ENCODE results near the gene FADS2.

The FADS2 gene

DNA sequence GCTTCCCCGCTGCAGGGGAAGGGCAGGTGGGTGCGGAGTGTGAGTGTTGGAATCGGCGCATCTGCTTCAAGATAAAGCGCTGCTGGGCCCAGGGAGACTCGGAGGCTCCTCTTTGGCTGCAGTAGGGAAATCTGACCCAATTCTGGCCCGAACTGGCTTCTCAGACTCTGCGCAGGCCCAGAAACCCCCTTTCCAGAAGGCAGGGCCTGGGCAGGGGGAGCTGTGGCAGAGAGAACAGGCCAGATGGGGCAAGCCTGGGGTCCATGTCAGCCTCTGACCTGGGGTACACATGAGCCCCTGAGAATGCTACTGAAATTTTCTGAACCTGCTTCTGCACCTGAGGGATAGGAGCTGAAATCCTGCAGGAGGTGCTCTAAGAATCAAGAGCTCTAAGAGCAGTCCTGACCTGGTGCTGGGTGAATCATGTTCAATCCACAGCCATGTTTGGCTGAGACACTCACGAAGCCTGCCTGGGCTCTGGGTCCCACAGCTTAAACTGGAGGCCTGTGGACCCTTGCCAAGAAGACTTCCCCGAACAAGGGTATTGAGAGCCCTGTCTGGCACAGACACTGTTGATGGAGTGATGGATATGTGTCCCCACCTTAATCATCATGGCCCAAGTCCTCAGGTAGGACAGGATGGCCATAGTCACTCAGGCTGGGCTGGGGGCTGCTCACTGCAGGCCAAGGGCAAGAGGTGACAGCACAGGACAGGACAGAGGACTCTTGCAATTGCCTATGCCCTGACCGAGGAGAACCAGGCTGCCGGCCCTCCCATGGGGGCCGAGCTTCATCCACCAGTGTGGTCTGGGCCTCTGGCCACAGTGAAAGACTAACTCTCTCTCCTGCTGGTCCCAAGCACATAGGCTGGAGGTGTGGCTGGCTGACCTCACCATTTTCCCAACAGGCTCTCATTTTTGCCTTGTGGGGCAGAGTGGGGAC lies 82.4 kb downstream of the FADS2 start:
- Histone ChIP-seq H3K9me3 (replicated peaks; ENCODE audit: insufficient read depth, low read length) (no peaks in the 10 kb centered on the region), H2AFZ (ENCODE audit: low read length) (no peak overlapping the region), H3K4me2 (ENCODE audit: low read depth, low read length) (no peak overlapping the region), H3F3A (ENCODE audit: insufficient read depth, low read length) (no peaks in the 10 kb centered on the region), H3K79me2 (ENCODE audit: low read length) (no peaks in the 10 kb centered on the region), H3K27ac (ENCODE audit: low read length) (no peak overlapping the region), H3K36me3 (replicated peaks; ENCODE audit: insufficient read depth, low read length) (no peaks in the 10 kb centered on the region), H3K4me3 (ENCODE audit: low read length) (no peak overlapping the region), H3K27me3 (replicated peaks; ENCODE audit: insufficient read depth, low read length) (peaks cover 19% of the 10 kb centered on the region; the same call in 1 of the 2 replicates), H3K9me2 (replicated peaks; ENCODE audit: insufficient read depth, low read length) (no peaks in the 10 kb centered on the region), H3K4me1 (ENCODE audit: low read length) (peaks cover 7% of the 10 kb centered on the region), H4K20me1 (ENCODE audit: insufficient read depth, low read length) (no peaks in the 10 kb centered on the region), H3K9ac (ENCODE audit: low read length) (no peak overlapping the region)
- no peak for DNase-seq
- TF ChIP-seq CTCF (IDR thresholded peaks at IDR 0.05; ENCODE audit: low read length) (no peak), EZH2phosphoT487 (IDR thresholded peaks at IDR 0.05; ENCODE audit: low read length) (no peak)

DNA sequence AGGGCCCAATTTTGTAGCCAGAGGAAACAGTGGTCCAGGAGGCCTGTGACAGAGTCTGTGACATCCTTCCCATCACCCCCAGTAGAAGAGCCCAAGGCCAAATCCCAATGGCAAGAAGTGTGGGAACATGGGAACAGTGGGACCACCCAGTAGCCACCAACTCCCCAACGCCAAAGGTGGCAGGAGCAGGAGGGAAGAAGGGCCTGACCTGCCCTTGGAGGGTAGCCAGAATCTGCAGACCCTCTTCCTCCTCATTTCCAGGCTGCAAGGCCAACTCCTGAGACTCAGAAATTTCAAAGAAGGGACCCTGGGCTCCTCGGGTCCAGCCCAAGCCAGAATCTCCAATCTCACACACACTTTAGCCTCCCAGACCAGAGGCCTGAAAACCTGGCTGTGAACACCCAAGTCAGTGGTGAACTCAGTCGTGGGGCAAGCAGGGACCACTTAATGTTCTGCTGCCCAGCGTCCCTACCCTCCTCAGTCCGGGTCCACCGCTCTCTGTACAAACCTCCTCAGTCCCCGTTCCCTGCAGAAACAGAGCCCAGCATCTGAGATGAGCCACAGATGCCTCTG lies 83.1 kb downstream of the FADS2 start:
- no peak overlapping the region for H3K9ac ChIP-seq (ENCODE audit: low read length)
- no peak overlapping the region for H3K27ac ChIP-seq (ENCODE audit: low read length)

GRCh38 chr11:61911701-61912529 lies 83.8 kb downstream of the FADS2 start:
- Histone ChIP-seq H3K9me3 (replicated peaks; ENCODE audit: insufficient read depth, low read length) (no peaks in the 10 kb centered on the region), H2AFZ (ENCODE audit: low read length) (no peak overlapping the region), H3K9me2 (replicated peaks; ENCODE audit: insufficient read depth, low read length) (no peaks in the 10 kb centered on the region), H3K79me2 (ENCODE audit: low read length) (no peaks in the 10 kb centered on the region), H3K27ac (ENCODE audit: low read length) (no peak overlapping the region), H3K36me3 (replicated peaks; ENCODE audit: insufficient read depth, low read length) (no peaks in the 10 kb centered on the region), H3F3A (ENCODE audit: insufficient read depth, low read length) (no peaks in the 10 kb centered on the region), H3K4me3 (ENCODE audit: low read length) (no peak overlapping the region), H4K20me1 (ENCODE audit: insufficient read depth, low read length) (no peaks in the 10 kb centered on the region), H3K4me2 (ENCODE audit: low read depth, low read length) (no peak overlapping the region), H3K27me3 (replicated peaks; ENCODE audit: insufficient read depth, low read length) (peaks cover 25% of the 10 kb centered on the region), H3K9ac (ENCODE audit: low read length) (no peak overlapping the region), H3K4me1 (ENCODE audit: low read length) (peaks cover 7% of the 10 kb centered on the region)
- TF ChIP-seq EZH2phosphoT487 (IDR thresholded peaks at IDR 0.05; ENCODE audit: low read length) (no peak), CTCF (IDR thresholded peaks at IDR 0.05; ENCODE audit: low read length) (no peak), EZH2 (optimal IDR thresholded peaks at IDR 0.05; ENCODE audit: low read depth, low read length) (no peak)
- no peak for DNase-seq

More for the DNA sequence above, 83.1 kb downstream of the FADS2 start:
- H2AFZ ChIP-seq (ENCODE audit: low read length): no peak overlapping the region
- no peak overlapping the region for H3K4me2 ChIP-seq (ENCODE audit: low read depth, low read length)
- no peaks in the 10 kb centered on the region for H3K79me2 ChIP-seq (ENCODE audit: low read length)
- no peaks in the 10 kb centered on the region for H3F3A ChIP-seq (ENCODE audit: insufficient read depth, low read length)
- H3K4me3 ChIP-seq (ENCODE audit: low read length): no peak overlapping the region
- peaks cover 7% of the 10 kb centered on the region for H3K4me1 ChIP-seq (ENCODE audit: low read length)
- no peaks in the 10 kb centered on the region for H3K36me3 ChIP-seq (replicated peaks; ENCODE audit: insufficient read depth, low read length)
- no peaks in the 10 kb centered on the region for H3K9me2 ChIP-seq (replicated peaks; ENCODE audit: insufficient read depth, low read length)
- no peaks in the 10 kb centered on the region for H4K20me1 ChIP-seq (ENCODE audit: insufficient read depth, low read length)
- TF ChIP-seq EZH2phosphoT487 (IDR thresholded peaks at IDR 0.05; ENCODE audit: low read length) (no peak), CTCF (IDR thresholded peaks at IDR 0.05; ENCODE audit: low read length) (no peak), EZH2 (optimal IDR thresholded peaks at IDR 0.05; ENCODE audit: low read depth, low read length) (no peak)
- H3K27me3 ChIP-seq (replicated peaks; ENCODE audit: insufficient read depth, low read length): peaks cover 22% of the 10 kb centered on the region; the same call in 1 of the 2 replicates
- DNase-seq: no peak
- H3K9me3 ChIP-seq (replicated peaks; ENCODE audit: insufficient read depth, low read length): no peaks in the 10 kb centered on the region
